ENCODE measurements around the gene KAT2B.

- TF ChIP-seq CTCF (IDR thresholded peaks at IDR 0.05; ENCODE audit: low read depth, low read length) (no peak), EZH2phosphoT487 (IDR thresholded peaks at IDR 0.05; ENCODE audit: low read depth) (no peak)
These were observed 20.9 kb downstream of the KAT2B start for GRCh38 chr3:20060974-20061685.
